ENCODE results near the gene NR2F1-AS1.
"Not testable (repeated sequence)": the region's sequence is repeated elsewhere in the genome, so short reads cannot be mapped to it uniquely, and the experiment has no call there.

NR2F1-AS1 gene

DNA sequence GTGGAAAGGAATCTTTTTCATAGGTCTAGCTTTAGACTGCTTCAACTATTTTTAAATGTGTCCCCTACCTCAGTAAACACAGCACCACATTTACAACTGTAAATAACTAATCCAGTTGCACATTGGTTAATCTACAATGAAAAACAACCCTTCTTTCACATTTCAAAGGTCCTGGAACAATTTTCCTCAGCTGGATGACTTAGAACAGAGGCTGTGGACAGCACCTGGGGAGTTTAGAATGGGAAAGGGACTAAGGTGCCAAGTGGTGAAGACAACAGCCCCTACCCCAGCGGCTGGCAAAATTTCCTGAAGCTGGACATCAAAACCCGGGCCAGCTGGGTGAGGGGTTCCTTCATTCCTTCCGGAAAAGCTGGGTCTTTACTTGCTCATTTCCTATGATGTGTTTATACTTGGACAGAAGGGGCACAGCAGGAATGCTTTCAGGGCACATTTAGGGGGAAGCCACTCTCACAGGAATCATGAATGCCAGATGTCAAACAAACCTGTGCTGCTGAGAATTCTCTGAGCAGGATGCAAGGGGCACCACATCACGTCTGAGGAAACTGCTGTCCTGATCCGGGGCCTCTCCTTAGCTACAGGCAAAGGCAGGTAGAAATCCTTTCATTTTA lies 158.3 kb downstream of the NR2F1-AS1 start:
- DNase-seq = no peak

DNA sequence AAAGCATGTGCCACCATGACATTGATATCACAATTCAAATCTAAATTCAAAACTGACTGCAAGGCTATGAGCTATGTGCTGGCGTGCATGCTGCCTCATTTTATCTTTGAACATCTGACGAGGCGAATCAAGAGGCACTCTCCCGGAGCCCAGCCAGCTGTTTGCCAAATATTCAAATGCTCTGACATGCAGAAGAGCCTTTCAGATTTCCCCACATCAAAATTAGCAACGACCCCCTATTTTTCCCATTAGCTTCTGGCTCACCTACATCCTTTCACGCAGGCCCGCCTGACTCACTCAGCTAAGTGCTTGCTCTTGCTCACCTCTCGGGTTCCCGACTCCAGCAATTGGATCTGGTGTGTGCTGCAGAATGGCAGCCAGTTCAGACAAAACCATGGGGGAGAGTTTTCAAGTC lies 159.0 kb downstream of the NR2F1-AS1 start:
- no peak for DNase-seq

DNA sequence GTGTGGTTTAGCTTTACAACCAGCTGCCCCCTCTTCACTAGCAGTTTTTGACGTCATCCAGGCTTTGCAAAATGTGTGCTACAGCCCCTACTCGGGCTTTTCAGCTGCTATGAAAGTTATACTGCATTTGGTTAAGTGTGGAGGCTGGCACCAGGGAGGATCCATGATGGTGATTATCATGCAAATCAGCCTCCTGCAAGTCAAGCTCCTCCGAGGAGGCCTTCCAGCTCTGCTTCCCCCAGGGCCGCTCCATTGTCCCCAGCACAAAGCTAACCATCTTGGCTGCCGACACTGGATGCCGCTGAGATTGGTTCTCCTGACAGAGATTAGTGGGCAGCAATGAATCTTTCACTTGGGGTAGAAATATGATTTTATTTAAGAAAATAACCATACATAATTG lies 159.6 kb downstream of the NR2F1-AS1 start:
- DNase-seq = no peak

DNA sequence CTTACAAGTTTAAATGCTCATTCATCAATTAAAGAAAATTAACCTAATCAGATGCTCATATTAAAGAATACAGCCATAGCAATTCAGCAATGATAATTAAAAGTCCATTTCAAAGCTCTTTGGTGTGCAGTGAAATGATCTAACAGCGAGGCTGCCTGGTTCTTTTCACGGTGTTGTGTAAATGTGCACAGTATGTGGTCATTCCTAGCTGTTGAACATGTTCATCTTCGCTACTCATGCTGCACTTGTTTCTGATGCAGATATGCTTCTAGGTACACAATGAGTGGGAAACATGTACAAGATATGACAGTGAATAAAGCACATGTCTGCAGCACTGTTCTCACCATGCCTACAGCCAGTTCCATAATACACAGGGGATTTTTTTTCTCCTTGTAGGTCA lies 163.5 kb downstream of the NR2F1-AS1 start:
- no peak for DNase-seq

DNA sequence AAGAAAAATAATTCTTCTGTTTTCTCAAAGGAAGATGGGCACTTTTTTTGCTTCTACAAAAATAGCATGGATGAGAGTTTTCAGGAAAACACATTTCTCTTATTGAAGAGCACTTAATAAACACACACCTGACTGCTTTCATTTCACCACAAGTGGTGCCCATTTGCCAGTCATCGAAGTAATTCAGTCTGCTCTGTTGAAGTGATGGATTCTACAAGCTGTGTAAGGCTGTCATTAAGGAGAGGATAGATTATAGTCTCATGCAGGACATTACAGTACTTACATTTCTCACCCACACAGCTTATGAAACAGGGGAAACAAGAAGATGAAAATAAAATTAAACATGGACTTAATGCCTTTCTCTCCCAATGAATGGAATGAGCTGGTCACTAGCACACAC lies 165.2 kb downstream of the NR2F1-AS1 start:
- DNase-seq = no peak

DNA sequence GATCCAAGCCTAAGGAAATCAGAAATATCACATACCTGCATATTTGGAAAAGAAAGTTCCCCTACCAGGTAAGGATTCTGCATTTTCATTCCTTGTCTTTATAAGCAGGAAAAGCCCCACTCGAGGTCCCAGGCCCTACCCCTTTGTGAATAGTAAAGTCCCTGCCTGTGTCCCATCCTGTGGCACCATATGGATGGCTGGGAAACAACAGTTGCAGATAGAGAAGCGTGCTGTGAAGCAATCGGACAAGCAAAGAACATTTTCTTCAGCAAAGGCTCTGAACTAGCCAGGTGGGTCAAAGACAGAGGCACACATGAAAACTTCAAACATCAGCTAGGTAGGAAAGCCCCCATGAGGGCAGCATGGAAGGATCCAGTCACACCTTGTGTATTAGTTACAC lies 169.3 kb downstream of the NR2F1-AS1 start:
- DNase-seq = no peak

DNA sequence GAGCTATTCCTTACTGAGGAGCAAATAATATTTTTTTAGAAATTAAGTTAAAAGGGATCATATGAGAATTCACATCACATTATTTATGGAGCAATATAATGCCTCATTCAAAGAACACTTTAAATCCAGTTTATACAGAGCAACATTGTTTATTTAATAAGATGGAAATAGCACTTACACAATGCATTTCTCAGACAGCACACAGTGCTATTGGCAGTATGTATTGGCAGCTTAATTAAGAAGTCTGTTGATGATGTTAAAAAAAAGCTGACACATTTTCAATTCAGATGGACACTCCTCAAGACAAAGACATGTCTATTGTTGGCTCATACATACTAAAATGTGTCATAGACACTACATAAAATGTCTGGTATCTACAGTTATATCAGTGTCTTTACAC lies 171.3 kb downstream of the NR2F1-AS1 start:
- DNase-seq = no peak

DNA sequence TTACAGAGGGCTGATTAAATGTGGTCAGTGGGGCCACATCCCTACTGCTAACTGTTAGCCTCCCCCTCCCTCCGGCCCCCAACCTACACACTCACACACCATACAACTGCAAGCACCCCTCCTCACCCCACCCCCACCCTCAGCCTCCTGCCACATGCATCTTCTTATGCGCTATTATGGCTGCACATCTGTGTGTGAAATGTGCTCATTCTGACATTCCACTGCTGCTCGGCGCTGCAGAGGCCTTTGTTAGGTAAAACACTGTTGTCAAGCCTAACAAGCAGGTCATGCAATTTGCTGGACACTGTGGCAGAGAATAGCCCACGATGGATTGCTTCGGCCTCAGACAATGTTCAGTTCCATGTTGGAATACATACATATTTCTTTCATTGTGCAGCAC lies 173.6 kb downstream of the NR2F1-AS1 start:
- DNase-seq = no peak

DNA sequence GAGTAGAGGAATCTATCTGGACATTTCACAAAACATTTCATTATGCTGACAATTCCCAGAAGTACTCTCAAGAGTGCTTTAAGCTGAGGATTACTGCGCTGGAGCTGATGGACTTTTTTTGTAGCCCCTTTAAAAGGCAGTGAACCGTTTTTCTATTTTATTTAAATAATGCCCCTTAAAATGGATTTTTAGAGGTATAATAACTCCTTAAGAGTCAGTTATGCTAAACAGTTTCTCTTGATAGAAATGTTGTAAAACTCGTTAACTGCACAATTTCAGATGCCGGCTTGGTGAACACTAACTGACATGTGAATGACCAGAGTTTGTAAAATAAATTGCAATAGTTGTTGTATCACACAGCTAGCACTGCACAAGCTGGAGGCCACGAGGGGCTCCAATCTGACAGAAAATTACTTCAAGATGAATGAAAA lies 174.0 kb downstream of the NR2F1-AS1 start:
- DNase-seq = no peak

DNA sequence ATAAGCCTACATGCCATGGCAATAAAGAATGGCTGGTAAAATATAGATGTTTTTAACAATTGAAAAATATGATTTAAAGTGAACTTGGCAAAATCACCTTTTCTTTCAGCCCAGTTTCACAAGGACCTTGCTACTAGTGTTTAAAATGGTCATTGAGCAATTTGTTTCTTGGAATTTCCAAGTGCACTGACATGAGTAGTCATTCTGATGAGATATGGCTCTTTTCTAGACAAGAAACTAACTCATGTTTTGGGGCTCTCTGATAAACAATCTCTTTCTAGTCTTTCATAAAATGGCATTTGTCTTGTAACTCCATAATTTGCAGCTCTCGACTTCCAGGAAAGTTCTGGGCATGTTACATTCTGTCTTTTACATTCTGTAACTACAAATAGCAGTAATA lies 176.8 kb downstream of the NR2F1-AS1 start:
- DNase-seq = no peak

DNA sequence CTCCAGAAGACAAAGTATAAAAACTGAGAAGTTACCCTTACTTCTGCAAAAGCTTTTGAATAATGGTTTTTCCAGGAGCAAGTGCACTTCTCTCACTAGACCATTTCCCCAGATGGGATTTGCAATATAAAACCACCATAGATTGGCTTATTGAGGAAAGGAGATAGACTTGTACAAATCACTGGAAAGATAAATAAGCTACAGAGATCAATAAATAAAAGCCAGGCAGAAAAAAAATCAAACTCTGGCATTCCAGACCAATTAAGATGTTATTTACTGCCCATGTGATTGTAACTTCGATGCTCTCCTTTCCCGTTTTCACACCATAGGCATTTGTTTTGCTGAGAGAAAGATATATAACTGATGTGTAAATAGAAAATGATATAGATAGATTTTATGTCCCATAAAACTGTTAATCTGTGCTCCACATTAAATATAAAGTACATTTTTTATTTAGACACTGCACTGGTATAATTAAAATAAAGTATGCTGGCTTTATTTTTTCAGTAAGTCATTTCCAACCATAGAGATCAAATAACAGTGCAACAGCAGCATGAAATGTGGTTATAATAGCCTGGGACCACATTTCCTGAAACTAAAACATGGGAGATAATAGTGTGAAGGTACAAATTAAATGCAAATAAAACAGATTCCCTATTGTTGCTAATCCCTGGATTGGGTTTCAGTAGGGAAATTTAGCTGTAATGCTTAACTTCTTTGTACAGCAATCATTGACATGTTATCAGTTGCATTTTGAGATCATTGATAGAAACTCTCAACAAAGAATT lies 177.7 kb downstream of the NR2F1-AS1 start:
- no peak for DNase-seq

DNA sequence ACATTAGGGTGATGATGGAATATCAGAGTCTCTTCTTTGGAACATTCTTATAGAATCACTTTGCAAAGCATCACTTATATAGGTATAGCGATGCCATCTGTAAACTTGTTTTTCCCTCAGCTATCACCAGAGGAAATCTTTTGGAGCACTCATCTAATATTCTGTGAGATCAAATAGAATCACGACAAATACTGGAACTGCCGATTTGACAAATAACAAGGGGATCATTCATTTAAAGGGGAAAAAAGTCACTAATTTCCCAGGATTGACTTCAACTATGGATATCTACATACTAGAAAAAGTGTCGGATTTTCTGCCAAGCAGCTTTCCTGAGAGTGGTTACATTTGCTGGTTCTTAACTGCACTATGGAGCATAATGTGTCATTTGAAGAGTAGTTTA lies 178.6 kb downstream of the NR2F1-AS1 start:
- no peak for DNase-seq

DNA sequence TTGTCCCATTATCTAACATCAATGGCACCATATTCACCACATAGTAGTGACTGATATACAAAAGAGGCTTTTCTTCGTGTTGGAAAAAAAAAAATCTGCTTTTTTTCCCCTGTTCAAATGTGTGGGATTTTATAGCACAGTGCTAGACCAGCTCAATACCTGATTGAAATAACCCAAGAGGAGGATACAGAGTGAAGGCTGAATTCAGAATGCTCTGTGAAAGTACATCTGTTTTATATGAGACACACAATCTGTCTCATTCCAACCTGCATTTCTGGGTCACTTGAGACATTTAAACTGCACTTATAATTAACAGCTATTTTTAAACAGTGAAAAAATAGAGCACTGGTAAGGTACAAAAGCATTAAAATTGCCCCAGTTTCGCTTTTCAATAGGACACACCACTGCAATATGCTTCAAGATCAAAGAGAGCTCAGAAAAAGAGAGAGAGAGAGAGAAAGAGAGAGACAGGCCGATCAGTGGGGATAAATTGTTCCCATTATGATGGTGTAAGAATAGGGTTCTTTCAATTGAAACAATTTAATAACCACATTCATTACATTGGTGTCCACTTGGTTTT lies 179.3 kb downstream of the NR2F1-AS1 start:
- DNase-seq = no peak

DNA sequence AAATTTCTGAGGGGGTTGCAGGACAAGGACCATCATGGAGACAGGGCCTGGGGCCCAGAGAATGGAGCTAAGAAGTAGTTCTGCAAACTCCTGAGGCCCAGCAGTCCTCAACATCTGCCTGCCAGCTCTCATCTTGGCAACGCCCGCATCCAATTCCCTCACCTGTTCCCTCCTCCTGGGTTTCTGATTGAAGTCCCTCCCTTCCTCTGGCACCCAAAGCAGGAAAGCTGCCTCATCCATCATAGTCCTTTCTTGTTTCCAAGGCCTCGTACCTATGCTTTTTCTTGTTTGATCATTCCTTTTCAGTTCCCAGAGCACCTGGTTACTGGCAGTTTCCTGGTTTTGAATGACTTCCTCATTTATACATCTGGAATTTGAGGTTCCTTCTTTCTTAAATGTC lies 181.3 kb downstream of the NR2F1-AS1 start:
- no peak for DNase-seq

DNA sequence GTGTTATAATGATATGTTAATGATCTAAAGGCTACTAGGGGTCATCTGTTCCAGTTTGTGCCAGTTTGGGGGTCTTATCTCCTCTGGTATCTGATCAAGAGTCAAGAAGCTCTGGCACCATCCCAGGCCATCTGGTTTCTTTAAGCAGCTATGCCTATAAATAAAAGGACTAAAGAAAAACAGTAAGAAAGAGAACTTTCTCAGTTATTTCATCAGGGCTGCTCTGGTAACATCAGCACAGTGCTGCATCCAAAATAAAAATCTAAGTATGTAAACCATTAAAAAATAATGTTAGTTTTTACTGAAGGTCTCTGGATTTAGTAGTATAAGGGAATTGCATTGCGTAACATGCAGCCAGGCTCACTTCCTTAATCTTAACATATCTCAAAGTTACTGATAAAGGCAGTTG lies 185.0 kb downstream of the NR2F1-AS1 start:
- no peak for DNase-seq

DNA sequence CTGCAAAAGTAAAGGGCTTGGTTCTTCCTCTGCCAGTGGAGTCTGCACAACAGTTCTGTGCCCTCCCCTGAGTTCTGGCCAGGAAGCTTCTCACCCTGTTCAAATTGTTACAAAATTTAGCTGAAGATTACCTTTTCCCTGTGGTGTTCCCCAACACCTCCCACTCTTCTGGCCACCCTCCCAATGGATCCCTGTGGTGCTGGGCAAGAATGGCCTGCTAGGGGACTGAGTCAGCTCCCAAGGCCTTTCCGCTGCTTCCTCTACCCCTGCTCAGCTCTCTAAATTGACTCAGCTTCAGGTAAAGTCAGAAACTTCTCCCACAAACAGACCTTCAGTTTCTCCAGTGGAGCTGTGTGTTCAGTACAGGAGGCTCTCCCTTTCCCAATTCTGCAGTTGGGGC lies 186.0 kb downstream of the NR2F1-AS1 start:
- no peak for DNase-seq

DNA sequence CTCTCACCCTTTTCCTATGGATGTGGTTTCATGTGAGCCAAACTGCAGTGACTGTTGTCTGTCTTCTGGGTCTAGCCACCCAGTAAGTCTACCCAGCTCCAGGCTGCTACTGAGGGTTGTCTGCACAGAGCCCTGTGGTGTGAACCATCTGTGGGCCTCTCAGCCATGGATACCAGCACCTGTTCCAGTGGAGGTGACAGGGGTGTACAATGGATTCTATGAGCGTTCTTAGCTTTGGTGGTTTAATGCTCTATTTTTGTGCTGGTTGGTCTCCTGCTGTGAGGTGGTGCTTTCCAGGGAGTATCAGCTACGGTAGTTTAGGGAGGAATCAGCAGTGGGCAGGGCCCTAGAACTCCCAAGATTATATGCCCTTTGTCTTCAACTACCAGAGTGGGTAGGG lies 186.7 kb downstream of the NR2F1-AS1 start:
- DNase-seq = no peak

DNA sequence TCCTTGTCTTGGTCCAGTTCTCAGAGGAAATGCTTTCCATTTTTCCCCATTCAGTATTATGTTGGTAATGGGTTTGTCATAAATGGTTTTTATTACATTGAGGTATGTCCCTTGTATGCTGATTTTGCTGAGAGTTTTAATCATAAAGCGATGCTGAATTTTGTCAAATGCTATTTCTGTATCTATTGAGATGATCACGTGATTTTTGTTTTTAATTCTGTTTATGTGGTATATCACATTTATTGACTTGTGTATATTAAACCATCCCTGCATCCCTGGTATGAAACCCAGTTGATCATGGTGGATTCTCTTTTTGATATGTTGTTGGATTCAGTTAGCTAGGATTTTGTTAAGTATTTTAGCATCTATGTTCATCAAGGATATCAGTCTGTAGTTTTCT lies 189.8 kb downstream of the NR2F1-AS1 start:
- DNase-seq = not testable (repeated sequence)

DNA sequence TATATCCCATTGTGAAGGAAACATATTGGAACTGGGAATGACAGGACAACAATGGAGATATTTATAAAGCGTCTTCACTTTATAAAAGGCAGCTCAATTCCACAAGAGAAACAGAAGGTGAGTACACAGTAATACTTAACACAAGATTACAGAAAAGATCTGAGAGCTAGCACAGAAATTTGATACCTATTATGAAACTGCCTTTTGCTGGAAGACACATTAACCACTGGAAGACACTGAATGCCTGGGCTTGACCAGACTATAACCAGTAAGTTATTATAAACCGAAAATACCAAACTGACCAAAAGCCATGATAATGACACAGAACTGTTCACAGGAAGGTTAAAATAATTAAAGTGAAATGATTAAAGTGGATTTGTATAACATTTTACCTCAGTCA lies 195.4 kb downstream of the NR2F1-AS1 start:
- no peak for DNase-seq

DNA sequence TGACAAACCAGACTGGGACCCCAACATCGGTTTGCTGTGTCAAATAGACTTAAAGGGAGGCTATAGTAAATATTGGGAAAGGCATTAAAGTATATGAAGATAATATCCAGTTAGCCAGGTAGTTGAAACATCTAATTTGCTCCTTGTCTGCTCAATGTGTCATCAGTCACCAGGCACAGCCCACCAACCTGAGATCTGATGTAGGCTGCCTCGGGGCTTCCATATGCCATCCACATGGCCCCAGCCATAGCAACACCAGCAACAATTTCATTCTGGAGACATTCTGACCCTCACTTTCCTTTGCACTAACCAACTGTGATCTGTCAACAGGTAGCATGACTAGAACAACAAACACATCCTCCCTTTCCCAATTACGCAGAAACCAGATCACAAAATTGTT lies 196.0 kb downstream of the NR2F1-AS1 start:
- no peak for DNase-seq

DNA sequence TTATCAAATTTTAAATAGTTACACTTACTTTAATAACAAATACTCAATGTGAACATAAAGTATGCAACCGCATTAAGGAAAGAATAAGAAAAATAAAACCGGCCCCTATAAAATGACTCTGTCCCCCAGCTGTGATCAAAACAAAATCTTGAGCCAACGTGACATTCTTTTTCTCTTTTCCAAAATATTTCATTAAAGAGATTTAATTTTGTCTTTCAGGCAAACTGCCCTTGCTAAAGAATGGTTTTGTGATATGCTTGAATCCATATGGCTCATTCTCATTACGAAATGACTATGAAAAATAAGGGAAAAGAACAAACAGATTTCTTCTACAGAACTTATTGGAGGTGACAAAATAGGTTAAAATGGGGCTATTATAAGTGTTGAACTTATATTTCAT lies 197.0 kb downstream of the NR2F1-AS1 start:
- DNase-seq = no peak

DNA sequence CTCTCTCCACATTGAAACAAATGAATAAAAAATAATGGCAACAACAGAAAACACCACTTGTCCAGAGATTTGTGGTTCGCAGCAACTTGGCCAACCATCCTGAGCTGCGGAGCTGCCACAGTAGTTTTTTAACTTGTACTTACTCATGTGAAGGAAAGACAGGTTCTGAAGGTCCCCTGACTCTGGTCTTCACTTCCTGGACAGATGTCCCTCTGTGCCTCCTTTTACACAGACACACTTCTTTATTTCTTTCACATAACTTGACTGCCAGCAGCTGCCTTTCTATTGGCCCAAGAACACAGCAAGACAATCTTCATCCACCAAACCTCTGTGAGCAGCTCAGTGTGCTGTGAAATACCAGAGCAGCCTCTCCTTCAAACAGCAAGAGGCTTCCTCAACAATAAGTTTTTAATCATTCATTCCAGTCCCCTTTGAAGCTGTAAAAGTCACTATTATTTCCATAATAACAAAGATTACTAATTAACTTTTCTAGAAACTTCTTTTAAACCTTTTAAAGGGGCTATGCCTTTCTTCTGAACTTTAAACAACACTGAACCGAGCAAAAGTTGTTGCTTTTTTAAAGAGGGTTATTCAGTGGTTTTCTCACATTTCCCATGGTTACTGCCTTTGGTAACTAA lies 198.7 kb downstream of the NR2F1-AS1 start:
- no peak for DNase-seq

DNA sequence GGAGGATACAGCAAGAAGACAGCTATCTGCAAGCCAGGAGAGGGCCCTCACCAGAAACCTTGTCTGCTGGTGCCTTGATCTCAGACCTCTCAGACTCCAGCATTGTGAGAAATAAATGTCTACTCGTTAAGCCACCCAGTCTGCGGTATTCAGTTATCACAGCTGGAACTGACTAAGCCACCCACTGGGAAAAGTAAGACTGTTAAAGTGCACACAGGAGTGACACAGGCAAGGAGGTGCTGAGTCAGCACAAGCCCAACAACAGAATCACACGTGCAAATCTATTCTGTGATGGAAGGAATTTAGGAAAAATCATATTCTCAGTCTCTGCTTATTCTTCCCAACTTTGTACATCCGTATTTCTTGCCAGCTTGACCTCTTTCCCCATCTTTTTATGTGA lies 200.0 kb downstream of the NR2F1-AS1 start:
- DNase-seq = no peak

DNA sequence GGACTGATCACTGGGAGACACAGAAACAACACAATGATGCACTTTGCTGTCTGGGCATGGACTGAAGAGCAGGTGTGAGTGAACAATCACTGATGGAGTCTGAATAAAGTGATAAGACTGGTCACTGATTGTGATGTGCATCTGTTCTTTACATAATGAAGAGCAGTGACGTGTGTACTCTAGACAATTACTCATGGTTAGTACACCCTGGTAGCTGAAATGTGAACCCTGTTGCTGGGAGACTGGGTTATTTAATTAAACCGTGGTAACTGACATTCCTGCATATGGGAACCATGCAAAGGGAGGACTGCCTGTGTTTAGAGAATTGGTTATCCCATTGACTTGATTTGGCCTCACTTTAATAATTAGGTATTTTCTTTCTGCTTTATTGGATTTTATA lies 202.9 kb downstream of the NR2F1-AS1 start:
- DNase-seq = no peak
